Activated effector memory CD4-positive, alpha-beta T cell treated with Interleukin-2 at 50 U/mL for 16 hours (primary cell): ENCODE measurements around the gene KIDINS220.

Experiments used
- DNase-seq: peaks from one replicate; pipeline ENCODE4 v3.0.0-alpha.2; 2020

KIDINS220 gene

DNA sequence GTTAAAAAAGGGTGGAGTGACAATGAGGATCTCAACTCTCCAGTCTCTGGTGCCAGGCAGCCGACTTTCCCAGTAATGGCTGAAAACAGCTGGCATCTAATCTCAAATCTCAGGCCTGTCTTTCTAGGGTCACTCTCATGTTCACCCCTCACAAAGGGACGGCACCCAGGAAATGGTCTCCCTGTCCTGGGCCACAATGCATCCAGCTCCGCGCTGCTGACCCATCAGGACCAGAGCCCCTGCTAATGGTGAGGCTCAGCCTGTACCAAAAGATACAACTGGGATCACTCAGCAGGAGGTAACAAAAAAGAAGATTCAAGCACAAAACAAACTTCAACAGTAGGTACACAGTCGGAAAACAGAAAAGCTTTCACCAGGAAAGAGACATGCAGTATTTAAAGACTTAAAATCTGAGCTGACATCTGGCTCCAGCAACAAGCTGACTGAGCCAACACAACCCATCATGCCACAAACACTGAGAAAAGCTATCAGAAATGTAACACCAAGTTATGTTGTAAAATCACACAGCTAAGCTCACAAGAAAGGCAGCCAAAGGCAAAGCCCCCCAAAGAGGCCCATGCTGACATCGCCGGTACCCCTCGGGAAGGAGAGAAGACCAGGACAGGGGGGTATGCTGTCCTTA, 13.6 kb upstream of the KIDINS220 start:
- no peak for DNase-seq

DNA sequence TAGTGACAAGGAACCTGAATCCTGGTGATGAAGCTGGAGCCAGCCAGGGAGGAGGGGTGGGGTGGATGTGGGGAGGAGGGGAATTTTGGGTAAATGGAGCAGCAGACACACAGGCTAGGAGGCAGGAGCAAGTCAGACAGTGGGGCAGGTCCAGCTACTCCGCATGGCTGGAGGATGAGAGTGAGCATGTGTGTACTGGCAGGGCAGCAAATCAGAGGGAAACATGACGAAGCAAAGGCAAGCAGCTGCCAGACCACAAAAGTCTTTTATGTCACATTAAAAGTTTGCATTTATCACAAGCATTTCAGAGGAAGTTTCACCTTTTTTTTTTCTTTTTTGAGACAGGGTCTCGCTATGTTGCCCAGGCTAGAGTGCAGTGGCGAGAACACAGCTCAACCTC, 11.9 kb upstream of the KIDINS220 start:
- DNase-seq: no peak

DNA sequence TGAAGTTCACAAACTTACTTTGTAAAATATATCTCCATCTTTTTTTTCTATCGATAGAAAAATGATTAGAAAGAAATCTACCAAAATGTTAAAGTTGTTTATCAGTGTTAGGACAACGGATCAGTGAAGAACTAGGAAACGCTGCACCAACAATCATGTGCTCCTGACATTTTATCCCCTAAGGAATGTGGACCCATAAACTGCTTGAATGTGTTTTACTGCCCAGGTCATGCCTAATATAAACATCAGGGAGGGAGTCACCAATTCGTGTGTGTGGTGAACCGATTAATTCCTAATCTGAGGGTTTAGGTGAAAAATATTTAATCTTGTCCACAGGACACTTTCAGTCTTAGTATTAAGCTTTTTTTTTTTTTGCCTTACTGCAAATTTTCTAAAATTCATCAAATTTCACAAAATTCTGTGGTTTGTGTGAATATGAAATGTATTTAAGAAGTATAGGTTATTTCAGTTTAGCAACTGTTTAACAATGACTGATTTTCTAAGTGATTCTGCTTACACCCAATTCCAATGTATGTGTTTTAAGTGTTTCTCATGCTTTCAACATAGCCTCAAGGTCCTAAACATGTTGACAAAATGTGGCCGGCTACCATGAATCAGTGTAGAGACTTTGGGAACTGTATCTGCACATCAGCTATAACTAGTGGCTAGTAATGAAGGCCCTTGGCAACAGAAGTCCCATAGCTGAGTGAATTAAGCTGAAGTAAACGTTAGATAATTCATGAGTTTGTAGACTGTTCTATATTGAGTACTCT, 11.1 kb upstream of the KIDINS220 start:
- DNase-seq: no peak

- no peak for DNase-seq
These were observed 10.0 kb upstream of the KIDINS220 start for GRCh38 chr2:8847400-8847799.

DNA sequence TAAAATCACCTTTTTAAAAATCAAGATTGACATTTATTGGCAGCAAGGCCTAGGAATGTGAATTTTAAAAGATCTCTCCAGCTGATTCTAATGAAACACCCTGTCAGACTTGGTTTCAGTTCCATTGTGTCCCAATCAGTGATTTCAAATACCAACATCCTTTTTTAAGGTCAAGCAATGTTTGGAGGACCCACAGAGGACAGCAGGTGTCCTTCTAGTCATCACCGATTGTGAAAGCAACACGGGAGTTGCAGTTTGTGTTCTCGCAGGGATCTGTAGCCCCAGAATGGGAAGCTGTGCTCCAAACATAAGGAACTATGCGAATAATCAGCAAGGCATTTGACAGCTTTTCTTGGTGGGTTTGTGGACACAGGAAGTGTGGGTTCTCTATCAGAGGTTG, 4.5 kb upstream of the KIDINS220 start:
- no peak for DNase-seq

DNA sequence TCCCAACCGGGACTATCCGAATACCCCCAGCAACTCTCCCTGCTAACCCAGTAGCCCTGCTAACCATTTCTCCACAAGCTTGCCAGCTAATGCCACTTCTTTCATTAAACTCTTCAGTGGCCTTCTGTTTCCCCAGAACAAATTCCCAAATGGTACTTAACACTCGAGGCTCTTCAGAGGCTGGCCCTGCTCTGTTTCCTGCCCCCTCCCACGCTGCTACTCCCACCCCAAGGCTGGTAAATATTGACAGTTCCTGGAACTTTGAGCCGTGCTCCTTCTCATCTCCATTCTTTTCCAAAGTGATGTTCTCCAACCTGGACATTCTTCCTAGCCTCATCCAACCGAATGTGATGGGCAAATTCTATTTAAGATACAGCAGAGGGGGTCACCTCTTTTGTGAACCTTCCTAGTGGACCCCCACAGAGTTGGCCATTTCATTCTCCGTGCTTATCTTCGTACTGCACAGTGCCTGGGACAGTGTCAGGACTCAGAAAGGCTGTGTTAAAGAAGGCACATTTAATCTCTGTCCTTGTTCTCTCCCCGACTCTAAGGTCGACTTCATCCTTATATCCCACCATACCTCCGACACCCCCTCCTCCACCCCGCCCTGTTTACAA, 3.2 kb upstream of the KIDINS220 start:
- DNase-seq: no peak

DNA sequence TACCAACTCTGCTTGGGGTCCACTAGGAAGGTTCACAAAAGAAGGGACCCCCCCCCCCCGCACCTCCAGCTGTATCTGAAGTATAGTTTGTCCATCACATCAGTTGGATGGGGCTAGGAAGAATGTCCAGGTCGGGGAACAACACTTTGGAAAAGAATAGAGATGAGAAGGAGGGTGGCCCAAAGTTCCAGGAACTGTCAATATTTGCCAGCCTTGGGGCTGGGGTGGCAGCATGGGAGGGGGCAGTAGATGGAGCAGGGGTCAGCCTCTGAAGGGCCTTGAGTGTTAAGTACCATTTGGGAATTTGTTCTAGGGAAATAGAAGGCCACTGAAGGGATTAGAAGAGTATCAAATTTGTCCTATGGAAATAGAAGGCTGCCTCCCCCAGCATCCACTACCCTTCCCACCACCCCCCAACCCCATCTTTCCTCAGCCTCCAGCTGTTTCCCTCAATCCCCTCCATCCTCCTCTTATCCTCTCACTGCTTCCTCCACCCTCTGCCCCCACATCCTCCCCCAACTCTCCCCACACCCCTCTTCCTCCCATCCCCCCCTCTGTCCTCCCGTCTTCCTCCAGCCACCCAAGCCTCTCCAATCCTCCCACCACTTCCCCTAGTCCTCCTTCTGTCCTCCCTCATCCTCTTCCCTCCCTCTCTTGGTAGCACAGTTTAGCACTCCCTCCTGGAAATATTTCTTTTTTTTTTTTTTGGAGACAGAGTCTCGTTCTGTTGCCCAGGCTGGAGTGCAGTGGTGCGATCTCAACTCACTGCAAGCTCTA, 2.0 kb upstream of the KIDINS220 start:
- DNase-seq: no peak

DNA sequence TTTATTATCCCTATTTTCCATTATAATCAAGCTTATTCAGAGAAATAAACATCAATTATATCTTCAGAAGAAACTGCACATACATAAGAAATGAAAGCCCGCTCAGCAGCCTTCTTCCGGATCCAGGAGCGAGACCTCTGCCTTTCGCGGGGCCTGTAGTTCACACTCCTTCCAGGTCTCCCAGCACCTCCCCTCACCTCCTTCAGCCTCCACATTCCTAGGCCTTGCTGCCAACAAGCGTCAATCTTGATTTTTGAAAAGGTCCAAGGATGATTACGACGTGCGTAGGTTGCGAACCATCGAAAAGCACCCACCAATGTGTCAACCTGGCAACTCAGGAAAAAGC, 355 bp upstream of the KIDINS220 start:
- no peak for DNase-seq

- no peak for DNase-seq
These were observed 2.1 kb downstream of the KIDINS220 start for GRCh38 chr2:8835279-8835678.

- no peak for DNase-seq
These were observed 3.6 kb downstream of the KIDINS220 start for GRCh38 chr2:8833853-8834252.

DNA sequence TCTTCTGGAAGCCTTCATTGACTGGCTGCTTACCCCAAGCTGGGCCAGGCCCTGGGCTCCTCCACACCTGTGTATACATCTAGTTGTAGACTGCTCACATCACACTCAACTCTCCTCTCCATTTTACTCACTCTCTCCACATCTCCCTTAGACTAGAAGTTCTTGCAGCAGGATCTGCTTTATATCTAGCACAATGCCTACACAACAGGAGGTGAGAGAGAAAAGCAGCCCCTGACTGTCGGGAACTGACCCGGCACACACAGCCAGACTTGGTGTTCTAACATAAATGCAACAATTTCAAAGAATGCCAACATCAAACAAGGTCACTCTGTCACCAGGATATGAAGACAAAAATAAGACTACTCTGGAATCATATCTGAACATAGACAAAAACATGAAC, 5.9 kb downstream of the KIDINS220 start:
- no peak for DNase-seq

DNA sequence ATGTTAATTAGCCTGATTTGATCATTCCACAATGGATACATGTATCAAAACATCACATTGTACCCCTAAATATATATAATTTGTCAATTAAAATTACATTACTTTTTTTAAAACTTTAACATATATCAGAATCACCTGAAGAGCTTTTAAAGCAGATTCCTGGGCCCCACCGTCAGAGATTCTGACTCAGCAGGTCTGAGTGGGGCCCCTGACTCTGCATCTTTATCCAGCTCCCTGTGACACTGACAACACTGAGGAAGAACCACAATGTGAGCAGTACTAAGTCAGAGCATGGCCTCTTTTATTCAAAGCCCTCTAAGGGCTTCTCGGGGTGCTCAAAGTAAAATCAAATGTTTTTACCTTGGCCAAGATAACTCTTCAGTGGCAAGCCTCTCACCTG, 9.7 kb downstream of the KIDINS220 start:
- DNase-seq: no peak

GRCh38 chr2:8822218-8822617, 15.2 kb downstream of the KIDINS220 start:
- DNase-seq: no peak

DNA sequence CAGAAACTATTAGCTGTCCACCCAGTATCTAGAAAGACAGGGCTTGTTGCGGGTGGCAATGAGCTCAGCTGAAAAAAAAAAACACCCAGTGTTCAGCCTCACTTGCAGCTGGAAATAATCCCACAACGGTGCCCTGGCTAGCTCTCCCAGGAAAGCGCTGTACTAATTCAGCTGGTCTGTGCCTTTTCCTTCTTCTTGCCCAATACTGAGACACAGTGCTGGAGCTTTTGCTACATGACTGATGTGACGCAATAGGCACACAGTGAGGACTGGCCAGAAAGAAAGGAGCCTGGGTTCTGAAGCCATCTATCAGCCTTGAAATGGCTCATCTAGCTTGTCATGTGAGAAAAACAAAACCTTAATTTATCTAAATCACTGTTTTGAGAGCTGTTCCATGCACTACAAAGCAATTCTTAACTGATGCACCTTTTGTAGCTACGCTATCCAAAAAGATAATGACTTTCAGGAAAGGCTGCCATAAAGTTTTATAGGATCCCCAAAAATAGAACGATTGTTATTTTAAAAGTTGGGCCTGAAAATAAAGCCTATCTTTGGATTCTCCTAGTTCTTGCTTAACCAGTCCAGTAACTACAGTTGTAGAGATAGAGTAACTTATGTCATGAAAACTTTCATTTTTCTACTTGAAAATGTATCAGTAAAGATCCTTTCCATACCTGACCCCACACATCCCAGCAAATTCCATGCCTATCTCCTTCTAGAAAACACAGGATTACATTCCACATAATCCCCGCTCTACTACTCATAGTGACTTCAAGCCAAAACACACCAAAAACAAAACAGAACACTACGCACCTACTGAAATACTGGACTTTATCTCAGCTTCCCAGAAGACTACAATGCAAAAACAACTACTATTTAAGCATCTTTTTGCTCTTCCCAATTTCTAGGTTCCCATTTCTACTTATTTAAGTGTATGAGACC, 15.9 kb downstream of the KIDINS220 start:
- no peak for DNase-seq

- no peak for DNase-seq
These were observed 17.5 kb downstream of the KIDINS220 start for GRCh38 chr2:8819948-8820347.

DNA sequence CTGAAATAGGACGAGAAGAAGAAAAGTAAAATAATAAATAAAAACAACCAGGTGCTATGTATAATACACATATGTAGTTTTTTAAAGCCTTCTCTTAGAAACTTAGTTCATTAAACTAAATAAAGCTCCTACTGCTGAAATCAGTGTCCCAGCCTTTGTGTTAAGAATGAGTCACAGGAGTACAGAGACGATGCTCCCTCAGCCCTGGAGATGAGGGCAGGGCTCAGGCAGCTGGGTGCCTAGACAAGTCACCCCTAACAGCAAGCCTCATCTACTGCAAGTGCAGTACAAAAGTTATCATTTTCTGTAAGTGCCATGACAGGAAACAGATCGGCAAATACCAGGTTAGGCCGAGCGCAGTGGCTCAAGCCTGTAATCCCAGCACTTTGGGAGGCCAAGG, 18.2 kb downstream of the KIDINS220 start:
- no peak for DNase-seq

GRCh38 chr2:8817221-8817620, 20.2 kb downstream of the KIDINS220 start:
- DNase-seq: no peak

GRCh38 chr2:8806885-8807704, 30.3 kb downstream of the KIDINS220 start:
- DNase-seq: no peak

DNA sequence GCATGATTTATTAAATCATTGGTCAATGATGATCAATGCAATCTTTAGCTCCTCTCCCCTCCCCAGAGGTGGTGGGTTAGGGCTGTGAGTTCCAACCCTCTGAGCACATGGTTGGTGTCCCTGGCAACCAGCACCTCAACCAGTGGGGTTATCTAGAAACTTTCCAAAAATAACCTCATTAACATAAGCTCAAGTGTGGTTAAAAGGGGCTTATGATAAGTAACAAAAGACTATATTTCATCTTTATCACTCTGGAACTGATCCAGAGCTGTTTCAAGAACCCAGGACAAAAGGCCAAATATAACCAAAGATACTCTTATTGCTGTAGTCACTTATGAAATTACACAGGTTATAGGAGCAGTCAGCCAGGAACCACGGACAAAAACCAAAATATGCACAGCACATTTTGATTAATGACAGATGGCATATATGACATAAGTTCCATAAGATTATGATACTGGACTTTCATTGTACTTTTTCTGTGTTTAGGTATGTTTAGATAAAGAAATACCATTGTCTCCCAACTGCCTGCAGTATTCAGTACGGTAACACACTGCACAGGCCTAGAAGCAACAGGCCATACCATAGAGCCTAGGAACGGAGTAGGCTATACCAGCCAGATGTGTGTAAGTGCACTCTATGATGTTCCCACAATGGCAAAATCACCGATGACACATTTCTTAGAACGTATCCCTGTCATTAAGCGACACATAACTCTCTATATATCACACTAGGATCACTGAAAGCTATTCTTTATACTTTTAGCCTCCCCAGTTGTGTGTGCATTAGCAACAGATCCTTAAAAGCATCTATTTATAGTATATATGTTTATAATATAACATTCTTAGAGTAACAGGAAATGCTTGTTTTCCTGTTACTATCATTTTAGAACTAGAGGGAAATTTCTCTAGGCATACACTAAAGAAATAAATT, 31.9 kb downstream of the KIDINS220 start:
- DNase-seq: no peak

DNA sequence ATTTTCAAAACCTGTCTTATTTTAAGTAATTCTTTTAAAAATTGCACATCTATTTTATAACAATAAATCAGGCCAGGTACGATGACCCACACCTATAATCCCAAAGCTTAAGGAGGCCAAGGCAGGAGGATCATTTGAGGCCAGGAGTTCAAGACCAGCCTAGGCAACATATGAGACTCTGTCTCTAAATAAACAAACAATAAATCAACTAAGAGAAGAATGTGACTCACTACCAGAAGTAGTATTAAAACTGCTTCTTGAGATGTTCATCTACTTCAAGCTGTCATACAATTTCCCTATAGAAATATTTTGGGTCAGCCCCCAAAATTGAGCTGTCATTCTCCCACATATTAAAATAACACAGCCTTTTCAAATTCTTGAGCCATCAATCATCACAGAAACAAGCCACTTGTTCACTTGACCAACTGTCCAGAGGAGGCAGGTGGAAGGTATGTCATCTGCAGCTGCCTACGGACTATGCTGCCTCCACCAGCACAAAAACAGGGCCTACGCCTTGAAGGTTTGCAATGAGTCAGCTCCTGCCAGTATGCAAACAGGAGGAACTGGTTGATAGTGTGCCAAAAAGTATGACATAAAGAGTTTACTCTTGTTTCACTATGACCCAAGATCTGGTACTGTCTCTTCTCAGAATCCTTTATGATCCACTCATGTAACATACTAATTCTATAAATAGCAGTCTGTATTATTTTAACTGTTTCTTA, 33.6 kb downstream of the KIDINS220 start:
- DNase-seq: no peak
